ENCODE measurements around the gene NEIL1. TPM values are rescaled to one million over a fixed set of nuclear protein-coding genes. Genes with fewer than 3 reads are reported as not detected.
"Not testable (repeated sequence)": the region's sequence is repeated elsewhere in the genome, so short reads cannot be mapped to it uniquely, and the experiment has no call there.

The NEIL1 gene
- total and polyA plus RNA-seq, 2 of the 8 experiments (the other 6 are each of a cell fraction or from before 2014, with no cell fraction given) = 10.4 to 10.9 TPM

DNA sequence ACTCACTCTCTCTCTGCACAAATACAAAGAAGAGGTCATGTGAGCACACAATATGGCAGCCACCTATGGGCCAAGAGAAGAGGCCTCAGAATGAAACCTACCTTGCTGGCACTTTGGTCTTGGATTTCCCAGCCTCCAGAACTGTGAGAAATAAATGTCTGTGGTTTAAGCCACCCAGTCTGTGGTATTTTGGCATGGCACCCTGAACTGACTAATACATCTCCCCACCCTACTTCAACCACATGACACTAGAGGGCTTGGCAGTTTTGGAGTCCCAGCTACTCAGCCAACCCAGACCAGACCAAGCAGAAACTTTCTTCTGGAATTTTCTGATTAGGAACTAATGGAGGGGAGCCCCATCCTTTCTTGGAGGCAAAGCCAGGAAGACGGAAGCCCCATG, 34.3 kb upstream of the NEIL1 start:
- H3K79me2 ChIP-seq (ENCODE audit: control insufficient read depth in 1 of 2, insufficient read depth in 2 of 2, low read length in 2 of 2); H3K27ac ChIP-seq (ENCODE audit: low read depth, low read length); H3K4ac ChIP-seq (replicated peaks; ENCODE audit: insufficient read length, low read depth, low read length); H2BK15ac ChIP-seq (ENCODE audit: low read length); H3K9ac ChIP-seq (replicated peaks in 1 of 4; ENCODE audit: extremely low read depth in 1 of 4, low read depth in 3 of 4, low read length in 3 of 4); H4K91ac ChIP-seq (replicated peaks; ENCODE audit: insufficient read length, low read length); H3K56ac ChIP-seq (replicated peaks; ENCODE audit: insufficient read length, low read depth, low read length); H3K79me1 ChIP-seq (ENCODE audit: low read depth, low read length); H2BK5ac ChIP-seq (ENCODE audit: low read depth, low read length); H3K27me3 ChIP-seq (replicated peaks in 1 of 4; ENCODE audit: control insufficient read depth in 3 of 4, extremely low read depth in 1 of 4, insufficient read depth in 3 of 4, low read length in 3 of 4); H3K18ac ChIP-seq (ENCODE audit: extremely low read depth, low read length); H3K4me1 ChIP-seq (replicated peaks in 1 of 4; ENCODE audit: control insufficient read depth in 3 of 4, insufficient read depth in 4 of 4, low read length in 3 of 4); H2BK12ac ChIP-seq (ENCODE audit: low read depth, low read length); H2AK5ac ChIP-seq (ENCODE audit: low read depth, low read length); H3K9me3 ChIP-seq (ENCODE audit: insufficient read depth in 2 of 2, low read depth in 1 of 2, low read length in 1 of 2); H4K8ac ChIP-seq (ENCODE audit: extremely low read depth, insufficient read depth, low read length); H3K23me2 ChIP-seq (ENCODE audit: low read depth, low read length); H3K23ac ChIP-seq (ENCODE audit: insufficient read length); H3K4me2 ChIP-seq (ENCODE audit: insufficient read depth in 1 of 2, low read depth in 2 of 2, low read length in 2 of 2); H4K5ac ChIP-seq (ENCODE audit: insufficient read length, low read depth, low read length); H2BK120ac ChIP-seq (replicated peaks; ENCODE audit: low read depth, low read length); H4K20me1 ChIP-seq (replicated peaks in 1 of 2; ENCODE audit: control insufficient read depth in 1 of 2, insufficient read depth in 2 of 2, low read length in 2 of 2); H3K36me3 ChIP-seq (ENCODE audit: control insufficient read depth in 2 of 4, insufficient read depth in 4 of 4, low read length in 3 of 4); DNase-seq (ENCODE audit: low read depth in 1 of 2, low spot score in 2 of 2); CTCF ChIA-PET (ENCODE audit: partially characterized antibody); H3K4me3 ChIP-seq (ENCODE audit: extremely low read depth in 1 of 4, insufficient read depth in 2 of 4, low read depth in 3 of 4, low read length in 4 of 4); FAIRE-seq; H2AFZ ChIP-seq (ENCODE audit: low read length); H2BK20ac ChIP-seq (ENCODE audit: low read length); POLR2A ChIA-PET (ENCODE audit: partially characterized antibody); H3K14ac ChIP-seq (ENCODE audit: insufficient read length): not testable (repeated sequence)
- 100% methylated on average over 1 of the region's 1 CpG; no CpG with 5 or more reads in 1 of the 2 experiments for WGBS, 2 experiments (ENCODE audit: extremely low coverage in 1 of 2, insufficient coverage in 1 of 2, insufficient read length in 1 of 2, insufficient replicate concordance in 2 of 2, low coverage in 1 of 2, low lambda C conversion rate in 2 of 2, missing lambda C conversion rate in 1 of 2)
